D721Med (cell line): ENCODE data around the gene ARHGAP26.

Experiments
- DNase-seq: peaks from one replicate; pipeline ENCODE4 v3.0.0; 2011; ENCODE audit warnings: low spot score; ENCODE audit not compliant: insufficient read length
- FAIRE-seq: peaks from 2 replicates; lab custom pipeline; 2011; peaks lifted over from hg19 to GRCh38; lab: Jason Lieb, UNC
- CTCF ChIP-seq: IDR thresholded peaks from 2 replicates; pipeline ENCODE4 v1.5.1; 2012; ENCODE audit warnings: mild to moderate bottlenecking, control low read depth; ENCODE audit not compliant: insufficient read depth; ENCODE audit errors: missing control alignments

Gene ARHGAP26

GRCh38 chr5:143164557-143164956 lies 394.4 kb downstream of the ARHGAP26 start:
- DNase-seq (no peak), FAIRE-seq (no peak)
- no peak for TF ChIP-seq CTCF

GRCh38 chr5:143165049-143165880 lies 395.1 kb downstream of the ARHGAP26 start:
- no peak for TF ChIP-seq CTCF
- FAIRE-seq (no peak), DNase-seq (no peak)

GRCh38 chr5:143166090-143166489 lies 395.9 kb downstream of the ARHGAP26 start:
- FAIRE-seq (no peak), DNase-seq (no peak)
- TF ChIP-seq CTCF, result no peak

GRCh38 chr5:143166661-143167420 lies 396.7 kb downstream of the ARHGAP26 start:
- FAIRE-seq (no peak), DNase-seq (no peak)
- no peak for TF ChIP-seq CTCF

GRCh38 chr5:143168171-143168741 lies 398.1 kb downstream of the ARHGAP26 start:
- TF ChIP-seq CTCF, result no peak
- FAIRE-seq (no peak), DNase-seq (peak; percentile 24)

GRCh38 chr5:143168921-143169810 lies 399.0 kb downstream of the ARHGAP26 start:
- DNase-seq (no peak), FAIRE-seq (no peak)
- no peak for TF ChIP-seq CTCF
